Measurements from ENCODE around the gene DDX1. TPM values are rescaled to one million over a fixed set of nuclear protein-coding genes. Genes with fewer than 3 reads are reported as not detected.

Gene DDX1
- total RNA-seq, 1 donor from 2014 or later = 90.9 TPM

GRCh38 chr2:15658911-15659310, 67.2 kb downstream of the DDX1 start:
- no peak for DNase-seq (ENCODE audit: low spot score)

GRCh38 chr2:15660491-15661294, 69.0 kb downstream of the DDX1 start:
- no peak for DNase-seq (ENCODE audit: low spot score)

- DNase-seq (ENCODE audit: low spot score) = no peak
Observed at GRCh38 chr2:15661295-15661569, 69.6 kb downstream of the DDX1 start.

- DNase-seq (ENCODE audit: low spot score) = no peak
Observed at GRCh38 chr2:15662026-15662425, 70.4 kb downstream of the DDX1 start.

GRCh38 chr2:15662579-15662978, 70.9 kb downstream of the DDX1 start:
- no peak for DNase-seq (ENCODE audit: low spot score)

GRCh38 chr2:15663802-15664201, 72.1 kb downstream of the DDX1 start:
- no peak for DNase-seq (ENCODE audit: low spot score)

- DNase-seq (ENCODE audit: low spot score) = no peak
Observed at GRCh38 chr2:15664273-15665066, 72.8 kb downstream of the DDX1 start.

- no peak for DNase-seq (ENCODE audit: low spot score)
Observed at GRCh38 chr2:15665067-15665942, 73.6 kb downstream of the DDX1 start.

GRCh38 chr2:15665943-15666460, 74.3 kb downstream of the DDX1 start:
- DNase-seq (ENCODE audit: low spot score) = no peak

GRCh38 chr2:15666861-15667808, 75.5 kb downstream of the DDX1 start:
- peak; percentile 47 for DNase-seq (ENCODE audit: low spot score)

GRCh38 chr2:15667809-15668556, 76.3 kb downstream of the DDX1 start:
- no peak for DNase-seq (ENCODE audit: low spot score)

GRCh38 chr2:15668611-15669305, 77.1 kb downstream of the DDX1 start:
- no peak for DNase-seq (ENCODE audit: low spot score)

- no peak for DNase-seq (ENCODE audit: low spot score)
Observed at GRCh38 chr2:15669375-15669910, 77.8 kb downstream of the DDX1 start.

GRCh38 chr2:15670469-15670868, 78.8 kb downstream of the DDX1 start:
- no peak for DNase-seq (ENCODE audit: low spot score)

GRCh38 chr2:15670981-15671380, 79.3 kb downstream of the DDX1 start:
- DNase-seq (ENCODE audit: low spot score) = no peak

GRCh38 chr2:15671409-15671808, 79.7 kb downstream of the DDX1 start:
- no peak for DNase-seq (ENCODE audit: low spot score)

- no peak for DNase-seq (ENCODE audit: low spot score)
Observed at GRCh38 chr2:15671842-15672815, 80.5 kb downstream of the DDX1 start.

Measured in mesenteric fat pad (tissue), 1 donor.